Testis (tissue), 2 donors: ENCODE measurements around the gene TCN1.

Source experiments
- POLR2A ChIP-seq: fragments of 450-650 bp; IDR thresholded peaks from one replicate; pipeline ENCODE4 v1.6.1; 2017; ENCODE audit warnings: antibody characterized with exemption, mild to moderate bottlenecking, moderate library complexity
- TF ChIP-seq, protein P1 (sequence below), 3 experiments: fragments of 450-650 bp in 2 of 3; fragments of 200-600 bp in 1 of 3; sonication (generic) in 1 of 3; IDR thresholded peaks; one replicate each; pipeline ENCODE4 v1.5.1; 2016 to 2019; ENCODE audit warnings: antibody characterized with exemption in 3 of 3, mild to moderate bottlenecking in 2 of 3, moderate library complexity in 1 of 3

DNA sequence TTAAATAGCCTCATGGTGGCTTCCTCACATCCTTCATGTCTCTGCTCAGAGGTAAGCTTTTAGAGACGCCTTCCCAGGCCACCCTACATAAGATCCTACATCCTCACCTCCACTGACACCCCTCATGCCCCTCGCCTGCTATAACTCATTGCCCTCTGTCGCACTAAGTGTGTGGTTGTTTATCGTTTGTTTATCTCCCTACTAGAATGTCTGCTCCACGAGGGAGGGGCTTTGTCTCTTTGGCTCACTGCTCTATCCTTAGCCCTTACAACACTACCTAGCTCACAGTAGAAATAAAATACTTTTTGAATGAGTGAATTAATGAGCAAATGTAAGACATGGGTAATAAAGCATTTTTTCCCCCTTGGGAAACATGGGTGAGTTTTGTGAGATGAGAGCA lies 19.7 kb downstream of the TCN1 start:
- TF ChIP-seq POLR2A = no peak
- TF ChIP-seq, protein P1, sequence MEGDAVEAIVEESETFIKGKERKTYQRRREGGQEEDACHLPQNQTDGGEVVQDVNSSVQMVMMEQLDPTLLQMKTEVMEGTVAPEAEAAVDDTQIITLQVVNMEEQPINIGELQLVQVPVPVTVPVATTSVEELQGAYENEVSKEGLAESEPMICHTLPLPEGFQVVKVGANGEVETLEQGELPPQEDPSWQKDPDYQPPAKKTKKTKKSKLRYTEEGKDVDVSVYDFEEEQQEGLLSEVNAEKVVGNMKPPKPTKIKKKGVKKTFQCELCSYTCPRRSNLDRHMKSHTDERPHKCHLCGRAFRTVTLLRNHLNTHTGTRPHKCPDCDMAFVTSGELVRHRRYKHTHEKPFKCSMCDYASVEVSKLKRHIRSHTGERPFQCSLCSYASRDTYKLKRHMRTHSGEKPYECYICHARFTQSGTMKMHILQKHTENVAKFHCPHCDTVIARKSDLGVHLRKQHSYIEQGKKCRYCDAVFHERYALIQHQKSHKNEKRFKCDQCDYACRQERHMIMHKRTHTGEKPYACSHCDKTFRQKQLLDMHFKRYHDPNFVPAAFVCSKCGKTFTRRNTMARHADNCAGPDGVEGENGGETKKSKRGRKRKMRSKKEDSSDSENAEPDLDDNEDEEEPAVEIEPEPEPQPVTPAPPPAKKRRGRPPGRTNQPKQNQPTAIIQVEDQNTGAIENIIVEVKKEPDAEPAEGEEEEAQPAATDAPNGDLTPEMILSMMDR (IDR thresholded peaks at IDR 0.05) = no peak
